K562 (cell line): ENCODE data around the gene CHAD. TPM values are rescaled to one million over a fixed set of nuclear protein-coding genes. Genes with fewer than 3 reads are reported as not detected.
A peak's percentile ranks its signal among the peaks of the same experiment; 100 is the strongest.

Experiments
- ATAC-seq: fragments of 200-7000 bp; cut with Tn5 transposase; 3 replicates; pipeline ENCODE4 v1.9.1; 2020; ENCODE audit warnings: moderate library complexity
- BruUV-seq: library from RNA; stranded (reverse); fragments of 400-500 nt; replicated peaks from 2 replicates; lab custom pipeline; 2021; lab: Mats Ljungman, UMichigan
- CTCF ChIA-PET: fragments of 300-600 bp; formaldehyde crosslinking; extraction: SDS; loops from one replicate; lab custom pipeline; 2021; ENCODE audit warnings: low intra/inter-chr PET ratio; lab: Yijun Ruan, JAX
- POLR2A ChIA-PET: fragments of 300-600, 350-650 bp; sonication (Branson Sonifier 250); formaldehyde crosslinking; extraction: SDS; loops from one replicate; lab custom pipeline; 2021; ENCODE audit warnings: antibody characterized with exemption, inconsistent platforms; lab: Yijun Ruan, JAX
- DNase-seq, 4 experiments: peaks; one replicate each; pipeline versions ENCODE4 v3.0.0 to v3.0.0-alpha.2; 2011 to 2018; ENCODE audit warnings: low spot score in 3 of 4, mixed read lengths in 3 of 4; ENCODE audit errors: extremely low read depth in 1 of 4
- FAIRE-seq: peaks from 2 replicates; lab custom pipeline; 2011; peaks lifted over from hg19 to GRCh38; lab: Jason Lieb, UNC
- H2AFZ ChIP-seq: 2 replicates; pipeline ENCODE4 v1.6.0; 2011; ENCODE audit warnings: low read depth, low read length, control low read depth, inconsistent platforms
- H3K27ac ChIP-seq: fragments of 200-600 bp; 3 replicates; pipeline ENCODE4 v1.8.0; 2011; ENCODE audit warnings: low read depth, mild to moderate bottlenecking, control low read depth, inconsistent platforms, low read length, moderate library complexity, mixed read lengths; ENCODE audit errors: extremely low read depth
- H3K27me3 ChIP-seq, 2 experiments: fragments of 300-600 bp in 1 of 2; 2 replicates in 1 of 2; 3 replicates in 1 of 2; pipeline versions ENCODE4 v1.6.0 to v1.8.0; 2011; ENCODE audit warnings: inconsistent platforms in 2 of 2, low read length in 2 of 2, mild to moderate bottlenecking in 1 of 2, mixed read lengths in 1 of 2, moderate library complexity in 1 of 2; ENCODE audit not compliant: control insufficient read depth in 2 of 2, insufficient read depth in 2 of 2
- H3K36me3 ChIP-seq: fragments of 300-600 bp; 3 replicates; pipeline ENCODE4 v1.8.0; 2011; ENCODE audit warnings: mild to moderate bottlenecking, low read length, inconsistent platforms; ENCODE audit not compliant: control insufficient read depth, insufficient read depth
- H3K4me1 ChIP-seq, 2 experiments: fragments of 200-600 bp in 1 of 2; replicated peaks in 1 of 2; 2 replicates in 1 of 2; 3 replicates in 1 of 2; pipeline versions ENCODE4 v1.5.1 to v1.8.0; 2011; ENCODE audit warnings: inconsistent platforms in 2 of 2, low read length in 2 of 2, mild to moderate bottlenecking in 1 of 2, mixed read lengths in 1 of 2, moderate library complexity in 1 of 2; ENCODE audit not compliant: control insufficient read depth in 2 of 2, insufficient read depth in 2 of 2
- H3K4me2 ChIP-seq: 2 replicates; pipeline ENCODE4 v1.6.1; 2011; ENCODE audit warnings: low read length, control low read depth, inconsistent platforms, mixed read lengths; ENCODE audit not compliant: insufficient read depth
- H3K4me3 ChIP-seq: fragments of 200-600 bp; sonication (generic), shearing (Covaris generic); 2 replicates; pipeline ENCODE4 v1.5.1; 2016; ENCODE audit warnings: control low read depth, inconsistent platforms
- H3K79me2 ChIP-seq: fragments of 200-600 bp; 3 replicates; pipeline ENCODE4 v1.8.0; 2011; ENCODE audit warnings: low read length, inconsistent platforms; ENCODE audit not compliant: control insufficient read depth, insufficient read depth
- H3K9ac ChIP-seq, 2 experiments: 2 replicates each; pipeline versions ENCODE4 v1.6.0 to v1.6.1; 2011; ENCODE audit warnings: low read depth in 2 of 2, low read length in 2 of 2, control low read depth in 1 of 2, inconsistent platforms in 1 of 2, mild to moderate bottlenecking in 1 of 2, mixed read lengths in 1 of 2; ENCODE audit not compliant: insufficient read depth in 1 of 2
- H3K9me1 ChIP-seq: one replicate; pipeline ENCODE4 v1.6.0; 2011; ENCODE audit warnings: inconsistent platforms, mild to moderate bottlenecking, low read length, moderate library complexity; ENCODE audit not compliant: control insufficient read depth, insufficient read depth
- H3K9me3 ChIP-seq: replicated peaks from 2 replicates; pipeline ENCODE4 v1.5.1; 2011; ENCODE audit warnings: low read depth, low read length, inconsistent platforms; ENCODE audit not compliant: control insufficient read depth, insufficient read depth
- H4K20me1 ChIP-seq: replicated peaks from 2 replicates; pipeline ENCODE4 v1.6.1; 2011; ENCODE audit warnings: low read length, inconsistent platforms, mixed read lengths; ENCODE audit not compliant: control insufficient read depth, insufficient read depth
- ATF1 ChIP-seq, 2 experiments: fragments of 450-650 bp in 1 of 2; IDR thresholded peaks; 2 replicates each; pipeline ENCODE4 v1.6.1; 2016; ENCODE audit warnings: missing compliant biosample characterization in 1 of 2, missing genetic modification characterization in 1 of 2
- CREB1 ChIP-seq, 2 experiments: sonication (generic) in 1 of 2; formaldehyde crosslinking in 1 of 2; IDR thresholded peaks; 2 replicates each; pipeline versions ENCODE4 v1.6.1 to v1.8.0; 2012 to 2022; ENCODE audit warnings: inconsistent platforms in 1 of 2, mild to moderate bottlenecking in 1 of 2, missing genetic modification reagents in 1 of 2, moderate library complexity in 1 of 2
- CREM ChIP-seq: IDR thresholded peaks from 2 replicates; pipeline ENCODE4 v1.6.1; 2014; ENCODE audit warnings: antibody characterized with exemption, low read depth
- VEZF1 ChIP-seq: fragments of 200-800 bp; sonication (Bioruptor generic); IDR thresholded peaks from 2 replicates; pipeline ENCODE4 v1.6.1; 2017; ENCODE audit warnings: missing genetic modification characterization, missing compliant biosample characterization
- ZBTB12 ChIP-seq: fragments of 250-450 bp; sonication (Bioruptor Pico); IDR thresholded peaks from 2 replicates; pipeline ENCODE4 v1.4.0; 2020
- ZNF24 ChIP-seq: fragments of 450-650 bp; IDR thresholded peaks from 2 replicates; pipeline ENCODE4 v1.6.1; 2016
- WGBS: fragments of 100-300 bp; shearing (Covaris generic); methylation state at CpG from one replicate; pipeline ENCODE4 v1.1.6; 2016; ENCODE audit warnings: low coverage, mixed read lengths; ENCODE audit not compliant: insufficient coverage; ENCODE audit errors: missing lambda C conversion rate; 5-methylcytosine and 5-hydroxymethylcytosine counted together
- in situ Hi-C: fragments of 300-500 bp; cut with MboI; formaldehyde crosslinking; loops from 4 replicates; pipeline ENCODE4 v1.15.0; 2018; ENCODE audit warnings: inconsistent platforms, mixed read lengths
- intact Hi-C: fragments of 100-400 bp; cut with micrococcal nuclease; formaldehyde crosslinking; loops from 2 replicates; pipeline ENCODE4 v1.14.2; 2022
- polyA plus RNA-seq, 8 experiments: library from polyadenylated mRNA; depleted of rRNA in 4 of 8; stranded (reverse) in 5 of 8; unstranded in 3 of 8; fragments of >200 nt; fragmentation: Nextera tagmentation in 2 of 8; fragmentation: Illumina TruSeq in 1 of 8; extraction: Ambion mirVana in 2 of 8; extraction: Trizol in 1 of 8; gene quantifications; 2 replicates each; pipeline versions ENCODE4 v1.2.1 to v1.2.3, GENCODE V29; 2011 to 2014; ENCODE audit warnings: inconsistent platforms in 1 of 8, missing spikeins in 1 of 8
- total RNA-seq, 7 experiments: library from RNA; depleted of rRNA in 6 of 7; stranded (reverse); fragments of >200 nt in 6 of 7; fragmentation: Illumina TruSeq in 2 of 7; extraction: Trizol in 2 of 7; gene quantifications; 2 replicates each; pipeline versions ENCODE4 v1.2.1 to v1.2.3, GENCODE V29; 2011 to 2021; ENCODE audit warnings: low replicate concordance in 1 of 7
- TF ChIP-seq, protein P1 (sequence below), 2 experiments: IDR thresholded peaks; 2 replicates each; pipeline ENCODE4 v1.6.1; 2011; ENCODE audit warnings: borderline replicate concordance in 1 of 2, control low read depth in 1 of 2, low read depth in 1 of 2, low read length in 1 of 2, mild to moderate bottlenecking in 1 of 2, mixed read lengths in 1 of 2, moderate library complexity in 1 of 2; ENCODE audit not compliant: insufficient read depth in 1 of 2, insufficient read length in 1 of 2, poor library complexity in 1 of 2, severe bottlenecking in 1 of 2; ENCODE audit errors: extremely low read depth in 1 of 2
- TF ChIP-seq, protein P2 (sequence below): sonication (generic); formaldehyde crosslinking; IDR thresholded peaks from 2 replicates; pipeline ENCODE4 v1.8.1; 2023; ENCODE audit warnings: mild to moderate bottlenecking, missing genetic modification reagents
- TF ChIP-seq, protein P3 (sequence below): fragments of 450-650 bp; IDR thresholded peaks from 2 replicates; pipeline ENCODE4 v1.6.1; 2017; ENCODE audit warnings: antibody characterized with exemption

The CHAD gene
- total and polyA plus RNA-seq, 9 of the 15 experiments (the other 6 are each of a cell fraction or from before 2014, with no cell fraction given): not detected

DNA sequence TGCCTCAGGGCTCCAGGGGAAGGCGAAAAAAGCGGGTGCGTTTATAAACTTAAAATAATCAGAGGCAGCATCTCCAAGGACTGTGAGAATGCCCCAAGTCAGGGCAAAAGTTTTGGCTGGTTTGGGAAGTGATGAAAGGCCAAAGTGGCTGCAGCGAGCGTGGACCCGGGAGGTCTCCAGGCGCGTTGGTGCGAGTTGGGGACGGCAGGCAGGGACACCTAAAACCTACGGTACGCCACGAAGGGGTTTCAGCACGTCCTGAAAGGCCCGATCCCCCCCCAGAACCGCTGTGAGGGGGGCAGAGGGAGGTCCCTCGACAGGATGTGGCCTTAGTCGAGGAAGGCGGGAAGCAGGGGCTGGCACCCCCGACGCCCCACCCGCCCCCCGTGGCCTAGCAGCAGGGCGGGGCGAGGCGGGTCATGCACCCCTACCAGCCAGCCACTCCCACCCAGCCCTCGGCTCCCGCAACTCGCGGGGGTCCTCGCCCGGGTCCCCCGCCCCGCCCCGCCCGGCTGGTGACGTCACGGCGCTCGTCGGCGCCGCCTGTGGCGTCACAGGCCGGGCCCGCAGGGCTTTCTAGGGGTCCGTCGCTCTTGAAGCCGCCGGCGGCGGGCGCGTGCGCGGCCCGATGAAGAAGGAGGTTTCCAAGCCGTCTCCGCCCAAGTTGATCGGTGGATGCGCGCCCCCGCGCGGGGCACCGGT, 39.3 kb upstream of the CHAD start, which contains the start of gene MYCBPAP:
MYCBPAP (plus strand) TSS at position 569 of the 702 bp plus-strand sequence. CDS start 236 bp downstream, outside the sequence.
- intact Hi-C loops (no loop called here), in situ Hi-C loops (no loop called here)
- TF ChIP-seq ZBTB12 (CRISPR knock-in tag) (0 out of 2 replicates have a peak, but pooled peaks have one; percentile 20), CREB1 (IDR thresholded peaks at IDR 0.05) (peak; percentile 32; the same call in 1 of the 2 replicates), CREB1 (CRISPR knock-in tag; IDR thresholded peaks at IDR 0.05) (no peak), ZNF24 (no peak), CREM (peak; percentile 32; the same call in 1 of the 2 replicates), ATF1 (CRISPR knock-in tag; IDR thresholded peaks at IDR 0.05) (no peak), ATF1 (tag; IDR thresholded peaks at IDR 0.05) (peak; percentile 61), VEZF1 (CRISPR knock-in tag) (0 out of 2 replicates have a peak, but pooled peaks have one; percentile 12)
- TF ChIP-seq, protein P1, sequence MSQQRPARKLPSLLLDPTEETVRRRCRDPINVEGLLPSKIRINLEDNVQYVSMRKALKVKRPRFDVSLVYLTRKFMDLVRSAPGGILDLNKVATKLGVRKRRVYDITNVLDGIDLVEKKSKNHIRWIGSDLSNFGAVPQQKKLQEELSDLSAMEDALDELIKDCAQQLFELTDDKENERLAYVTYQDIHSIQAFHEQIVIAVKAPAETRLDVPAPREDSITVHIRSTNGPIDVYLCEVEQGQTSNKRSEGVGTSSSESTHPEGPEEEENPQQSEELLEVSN (IDR thresholded peaks at IDR 0.05; ENCODE audit: borderline replicate concordance in 1 of 2, extremely low read depth in 1 of 2, insufficient read depth in 1 of 2, insufficient read length in 1 of 2, low read depth in 1 of 2, low read length in 1 of 2, poor library complexity in 1 of 2, severe bottlenecking in 1 of 2): peak in 1 of 2 experiments; percentile 32
- TF ChIP-seq, protein P2, sequence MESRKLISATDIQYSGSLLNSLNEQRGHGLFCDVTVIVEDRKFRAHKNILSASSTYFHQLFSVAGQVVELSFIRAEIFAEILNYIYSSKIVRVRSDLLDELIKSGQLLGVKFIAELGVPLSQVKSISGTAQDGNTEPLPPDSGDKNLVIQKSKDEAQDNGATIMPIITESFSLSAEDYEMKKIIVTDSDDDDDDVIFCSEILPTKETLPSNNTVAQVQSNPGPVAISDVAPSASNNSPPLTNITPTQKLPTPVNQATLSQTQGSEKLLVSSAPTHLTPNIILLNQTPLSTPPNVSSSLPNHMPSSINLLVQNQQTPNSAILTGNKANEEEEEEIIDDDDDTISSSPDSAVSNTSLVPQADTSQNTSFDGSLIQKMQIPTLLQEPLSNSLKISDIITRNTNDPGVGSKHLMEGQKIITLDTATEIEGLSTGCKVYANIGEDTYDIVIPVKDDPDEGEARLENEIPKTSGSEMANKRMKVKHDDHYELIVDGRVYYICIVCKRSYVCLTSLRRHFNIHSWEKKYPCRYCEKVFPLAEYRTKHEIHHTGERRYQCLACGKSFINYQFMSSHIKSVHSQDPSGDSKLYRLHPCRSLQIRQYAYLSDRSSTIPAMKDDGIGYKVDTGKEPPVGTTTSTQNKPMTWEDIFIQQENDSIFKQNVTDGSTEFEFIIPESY (CRISPR knock-in tag): peak; percentile 60; the same call in 1 of the 2 replicates
- TF ChIP-seq, protein P3, sequence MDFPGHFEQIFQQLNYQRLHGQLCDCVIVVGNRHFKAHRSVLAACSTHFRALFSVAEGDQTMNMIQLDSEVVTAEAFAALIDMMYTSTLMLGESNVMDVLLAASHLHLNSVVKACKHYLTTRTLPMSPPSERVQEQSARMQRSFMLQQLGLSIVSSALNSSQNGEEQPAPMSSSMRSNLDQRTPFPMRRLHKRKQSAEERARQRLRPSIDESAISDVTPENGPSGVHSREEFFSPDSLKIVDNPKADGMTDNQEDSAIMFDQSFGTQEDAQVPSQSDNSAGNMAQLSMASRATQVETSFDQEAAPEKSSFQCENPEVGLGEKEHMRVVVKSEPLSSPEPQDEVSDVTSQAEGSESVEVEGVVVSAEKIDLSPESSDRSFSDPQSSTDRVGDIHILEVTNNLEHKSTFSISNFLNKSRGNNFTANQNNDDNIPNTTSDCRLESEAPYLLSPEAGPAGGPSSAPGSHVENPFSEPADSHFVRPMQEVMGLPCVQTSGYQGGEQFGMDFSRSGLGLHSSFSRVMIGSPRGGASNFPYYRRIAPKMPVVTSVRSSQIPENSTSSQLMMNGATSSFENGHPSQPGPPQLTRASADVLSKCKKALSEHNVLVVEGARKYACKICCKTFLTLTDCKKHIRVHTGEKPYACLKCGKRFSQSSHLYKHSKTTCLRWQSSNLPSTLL: no peak
- no peaks in the 10 kb centered on the region for H3K9me1 ChIP-seq
- no peaks in the 10 kb centered on the region for H3K9me3 ChIP-seq
- ATAC-seq: no peak
- FAIRE-seq: no peak
- H3K36me3 ChIP-seq: no peaks in the 10 kb centered on the region
- no TSS peak for BruUV-seq
- peaks cover 29 to 68% of the 10 kb centered on the region in 2 experiments for H3K27me3 ChIP-seq
- 51% methylated on average over 36 of the region's 66 CpGs for WGBS
- H3K9ac ChIP-seq: no peak within 1 kb of the TSS
- 0 out of 2 replicates have a peak within 1 kb of the TSS, but pooled peaks have one; percentile 19 for H2AFZ ChIP-seq
- H3K79me2 ChIP-seq: no peaks in the 10 kb centered on the region
- no peaks in the 10 kb centered on the region for H4K20me1 ChIP-seq
- no peak within 1 kb of the TSS for H3K4me2 ChIP-seq
- no peak within 1 kb of the TSS for H3K4me3 ChIP-seq
- H3K4me1 ChIP-seq: peaks cover 0 to 9% of the 10 kb centered on the region in 2 experiments; a peak in 1 of 5 replicates
- CTCF ChIA-PET: no interaction called here
- peak in 2 of 4 experiments; percentile 30 to 35 for DNase-seq
- POLR2A ChIA-PET: interaction anchor here (0.8 kb wide), 1 partner anchor 361 kb away, joined by 3 read pairs; no protein-coding TSS in a partner anchor
- H3K27ac ChIP-seq: no peak within 1 kb of the TSS
